Ishikawa (cell line): ENCODE data around the gene ZNF366.

Experiments used
- CEBPB ChIP-seq: IDR thresholded peaks from 2 replicates; pipeline ENCODE4 v1.6.1; 2012
- CREB1 ChIP-seq: IDR thresholded peaks from 2 replicates; pipeline ENCODE4 v1.6.1; 2012; ENCODE audit warnings: low read depth
- EGR1 ChIP-seq: IDR thresholded peaks from 2 replicates; pipeline ENCODE4 v1.6.1; 2012
- EP300 ChIP-seq: IDR thresholded peaks from 2 replicates; pipeline ENCODE4 v1.6.1; 2012; ENCODE audit warnings: borderline replicate concordance
- FOXM1 ChIP-seq: IDR thresholded peaks from 2 replicates; pipeline ENCODE4 v1.6.1; 2012; ENCODE audit warnings: low read depth, borderline replicate concordance
- NFIC ChIP-seq: IDR thresholded peaks from 2 replicates; pipeline ENCODE4 v1.6.1; 2012
- RAD21 ChIP-seq: IDR thresholded peaks from 2 replicates; pipeline ENCODE4 v1.6.1; 2012; ENCODE audit warnings: low read depth
- TAF1 ChIP-seq: IDR thresholded peaks from 2 replicates; pipeline ENCODE4 v1.6.1; 2012; ENCODE audit warnings: low read depth, mild to moderate bottlenecking
- TCF12 ChIP-seq: IDR thresholded peaks from 2 replicates; pipeline ENCODE4 v1.6.1; 2012; ENCODE audit warnings: low read depth
- TEAD4 ChIP-seq: IDR thresholded peaks from 2 replicates; pipeline ENCODE4 v1.6.1; 2012
- USF1 ChIP-seq: IDR thresholded peaks from 2 replicates; pipeline ENCODE4 v1.6.1; 2012
- YY1 ChIP-seq: IDR thresholded peaks from 2 replicates; pipeline ENCODE4 v1.6.1; 2012; ENCODE audit warnings: low read depth
- ZBTB7A ChIP-seq: IDR thresholded peaks from 2 replicates; pipeline ENCODE4 v1.6.1; 2012; ENCODE audit warnings: low read depth
- TF ChIP-seq, protein P1 (sequence below): IDR thresholded peaks from 2 replicates; pipeline ENCODE4 v1.6.1; 2012; ENCODE audit warnings: low read depth, mild to moderate bottlenecking
- TF ChIP-seq, protein P2 (sequence below): IDR thresholded peaks from 2 replicates; pipeline ENCODE4 v1.6.1; 2012

ZNF366 gene

GRCh38 chr5:72477176-72477575 is 30.0 kb downstream of the ZNF366 start:
- TF ChIP-seq TAF1 = no peak
- no peak for TF ChIP-seq CEBPB
- TF ChIP-seq FOXM1 = no peak
- TF ChIP-seq TEAD4 = no peak
- TF ChIP-seq EGR1 = no peak
- no peak for TF ChIP-seq EP300
- TF ChIP-seq ZBTB7A = no peak
- TF ChIP-seq, protein P1, sequence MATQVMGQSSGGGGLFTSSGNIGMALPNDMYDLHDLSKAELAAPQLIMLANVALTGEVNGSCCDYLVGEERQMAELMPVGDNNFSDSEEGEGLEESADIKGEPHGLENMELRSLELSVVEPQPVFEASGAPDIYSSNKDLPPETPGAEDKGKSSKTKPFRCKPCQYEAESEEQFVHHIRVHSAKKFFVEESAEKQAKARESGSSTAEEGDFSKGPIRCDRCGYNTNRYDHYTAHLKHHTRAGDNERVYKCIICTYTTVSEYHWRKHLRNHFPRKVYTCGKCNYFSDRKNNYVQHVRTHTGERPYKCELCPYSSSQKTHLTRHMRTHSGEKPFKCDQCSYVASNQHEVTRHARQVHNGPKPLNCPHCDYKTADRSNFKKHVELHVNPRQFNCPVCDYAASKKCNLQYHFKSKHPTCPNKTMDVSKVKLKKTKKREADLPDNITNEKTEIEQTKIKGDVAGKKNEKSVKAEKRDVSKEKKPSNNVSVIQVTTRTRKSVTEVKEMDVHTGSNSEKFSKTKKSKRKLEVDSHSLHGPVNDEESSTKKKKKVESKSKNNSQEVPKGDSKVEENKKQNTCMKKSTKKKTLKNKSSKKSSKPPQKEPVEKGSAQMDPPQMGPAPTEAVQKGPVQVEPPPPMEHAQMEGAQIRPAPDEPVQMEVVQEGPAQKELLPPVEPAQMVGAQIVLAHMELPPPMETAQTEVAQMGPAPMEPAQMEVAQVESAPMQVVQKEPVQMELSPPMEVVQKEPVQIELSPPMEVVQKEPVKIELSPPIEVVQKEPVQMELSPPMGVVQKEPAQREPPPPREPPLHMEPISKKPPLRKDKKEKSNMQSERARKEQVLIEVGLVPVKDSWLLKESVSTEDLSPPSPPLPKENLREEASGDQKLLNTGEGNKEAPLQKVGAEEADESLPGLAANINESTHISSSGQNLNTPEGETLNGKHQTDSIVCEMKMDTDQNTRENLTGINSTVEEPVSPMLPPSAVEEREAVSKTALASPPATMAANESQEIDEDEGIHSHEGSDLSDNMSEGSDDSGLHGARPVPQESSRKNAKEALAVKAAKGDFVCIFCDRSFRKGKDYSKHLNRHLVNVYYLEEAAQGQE = no peak
- no peak for TF ChIP-seq CREB1
- no peak for TF ChIP-seq NFIC
- TF ChIP-seq, protein P2, sequence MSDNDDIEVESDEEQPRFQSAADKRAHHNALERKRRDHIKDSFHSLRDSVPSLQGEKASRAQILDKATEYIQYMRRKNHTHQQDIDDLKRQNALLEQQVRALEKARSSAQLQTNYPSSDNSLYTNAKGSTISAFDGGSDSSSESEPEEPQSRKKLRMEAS = no peak
- TF ChIP-seq RAD21 = no peak
- TF ChIP-seq TCF12 = no peak
- no peak for TF ChIP-seq YY1
- no peak for TF ChIP-seq USF1

GRCh38 chr5:72476721-72477120 is 30.5 kb downstream of the ZNF366 start:
- TF ChIP-seq CEBPB = no peak
- no peak for TF ChIP-seq TEAD4
- TF ChIP-seq TCF12 = no peak
- TF ChIP-seq RAD21 = no peak
- TF ChIP-seq EP300 = no peak
- TF ChIP-seq EGR1 = no peak

GRCh38 chr5:72476275-72476674 is 30.9 kb downstream of the ZNF366 start:
- no peak for TF ChIP-seq EP300
- TF ChIP-seq, protein P2 = no peak
- TF ChIP-seq USF1 = no peak
- no peak for TF ChIP-seq ZBTB7A
- TF ChIP-seq TCF12 = no peak
- TF ChIP-seq, protein P1 = no peak
- TF ChIP-seq TEAD4 = no peak
- TF ChIP-seq NFIC = no peak
- no peak for TF ChIP-seq TAF1
- TF ChIP-seq CREB1 = no peak
- TF ChIP-seq FOXM1 = no peak
- TF ChIP-seq RAD21 = no peak
- no peak for TF ChIP-seq EGR1
- TF ChIP-seq YY1 = no peak
- no peak for TF ChIP-seq CEBPB

GRCh38 chr5:72474516-72474915 is 32.7 kb downstream of the ZNF366 start:
- no peak for TF ChIP-seq FOXM1

GRCh38 chr5:72474046-72474500 is 33.1 kb downstream of the ZNF366 start:
- TF ChIP-seq USF1 (no peak), EGR1 (no peak), ZBTB7A (no peak), RAD21 (no peak), TCF12 (no peak), NFIC (no peak), TAF1 (no peak), YY1 (no peak), FOXM1 (no peak), TEAD4 (no peak), EP300 (no peak), CEBPB (no peak), CREB1 (no peak)
- TF ChIP-seq, protein P1 = no peak
- TF ChIP-seq, protein P2 = no peak
